HG02623 (cell line): ENCODE measurements around the gene SALL3.

Experiments used
- ATAC-seq: cut with Tn5 transposase; IDR thresholded peaks from one replicate; pipeline ENCODE4 v1.9.1; 2021; ENCODE audit warnings: moderate library complexity; ENCODE audit not compliant: unreplicated experiment

SALL3 gene

GRCh38 chr18:78980279-78980771 is 707 bp downstream of the SALL3 start:
- ATAC-seq, result no peak

GRCh38 chr18:78980777-78981380 is 1.3 kb downstream of the SALL3 start:
- ATAC-seq, result no peak

GRCh38 chr18:78981394-78981831 is 1.8 kb downstream of the SALL3 start:
- no peak for ATAC-seq

GRCh38 chr18:78981989-78982620 is 2.5 kb downstream of the SALL3 start:
- ATAC-seq, result no peak

GRCh38 chr18:78983512-78983911 is 3.9 kb downstream of the SALL3 start:
- ATAC-seq, result no peak

GRCh38 chr18:78984941-78985784 is 5.5 kb downstream of the SALL3 start:
- ATAC-seq, result no peak

GRCh38 chr18:78986018-78986481 is 6.4 kb downstream of the SALL3 start:
- ATAC-seq, result no peak

- no peak for ATAC-seq
Measured at GRCh38 chr18:78991446-78991845, 11.8 kb downstream of the SALL3 start.

- ATAC-seq, result no peak
Measured at GRCh38 chr18:78992041-78993011, 12.7 kb downstream of the SALL3 start.

- no peak for ATAC-seq
Measured at GRCh38 chr18:78993014-78993926, 13.7 kb downstream of the SALL3 start.

- ATAC-seq, result no peak
Measured at GRCh38 chr18:78994000-78994399, 14.4 kb downstream of the SALL3 start.

GRCh38 chr18:78994531-78994930 is 14.9 kb downstream of the SALL3 start:
- ATAC-seq, result no peak

- no peak for ATAC-seq
Measured at GRCh38 chr18:78994977-78995582, 15.5 kb downstream of the SALL3 start.

- ATAC-seq, result no peak
Measured at GRCh38 chr18:78995740-78996395, 16.2 kb downstream of the SALL3 start.

GRCh38 chr18:78996741-78997490 is 17.3 kb downstream of the SALL3 start:
- no peak for ATAC-seq

- ATAC-seq, result no peak
Measured at GRCh38 chr18:78998371-78999071, 18.9 kb downstream of the SALL3 start.

- ATAC-seq, result no peak
Measured at GRCh38 chr18:78999939-79000338, 20.3 kb downstream of the SALL3 start.
